HG03066 (cell line): Measurements from ENCODE around the gene TTLL9.

ENCODE experiments used
- ATAC-seq: cut with Tn5 transposase; IDR thresholded peaks from one replicate; pipeline ENCODE4 v1.9.1; 2021; ENCODE audit warnings: low read depth; ENCODE audit not compliant: unreplicated experiment

The TTLL9 gene

DNA sequence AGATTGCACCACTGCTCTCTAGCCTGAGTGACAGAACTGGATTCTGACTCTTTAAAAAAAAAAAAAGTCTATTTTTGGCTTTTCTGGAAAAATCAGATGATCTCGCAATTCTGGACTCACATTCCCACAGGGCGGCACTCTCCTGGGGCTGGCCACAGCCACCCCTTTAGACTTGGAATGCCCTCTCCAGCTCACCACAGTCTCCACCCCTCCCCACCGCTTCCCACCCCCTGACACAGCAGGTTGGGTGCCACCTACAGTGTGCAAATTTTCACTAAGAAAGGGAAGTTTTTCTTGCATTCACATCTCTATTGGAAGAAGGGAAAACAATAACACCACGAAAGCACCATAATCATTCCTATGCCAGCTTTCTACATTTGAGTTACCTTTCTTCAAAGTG is 66.0 kb downstream of the TTLL9 start:
- ATAC-seq = no peak

DNA sequence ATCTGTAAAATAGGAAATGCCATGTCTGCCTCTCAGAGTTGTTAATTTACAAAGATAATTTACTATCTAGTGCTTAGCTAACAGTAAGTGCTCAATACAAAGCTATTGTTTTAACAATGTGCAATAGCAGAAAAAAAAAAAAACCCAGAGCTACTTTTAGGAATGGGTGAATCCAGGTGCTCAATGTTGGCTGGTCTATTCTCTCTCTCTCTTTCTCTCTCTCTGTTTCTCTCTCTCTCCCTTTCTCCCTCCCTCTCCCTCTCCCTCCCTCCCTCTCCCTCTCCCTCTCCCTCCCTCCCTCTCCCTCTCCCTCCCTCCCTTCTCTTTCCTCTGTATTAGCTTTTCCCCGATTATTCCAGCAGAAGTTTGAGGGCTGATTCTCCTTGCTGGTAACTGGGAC is 67.4 kb downstream of the TTLL9 start:
- no peak for ATAC-seq

DNA sequence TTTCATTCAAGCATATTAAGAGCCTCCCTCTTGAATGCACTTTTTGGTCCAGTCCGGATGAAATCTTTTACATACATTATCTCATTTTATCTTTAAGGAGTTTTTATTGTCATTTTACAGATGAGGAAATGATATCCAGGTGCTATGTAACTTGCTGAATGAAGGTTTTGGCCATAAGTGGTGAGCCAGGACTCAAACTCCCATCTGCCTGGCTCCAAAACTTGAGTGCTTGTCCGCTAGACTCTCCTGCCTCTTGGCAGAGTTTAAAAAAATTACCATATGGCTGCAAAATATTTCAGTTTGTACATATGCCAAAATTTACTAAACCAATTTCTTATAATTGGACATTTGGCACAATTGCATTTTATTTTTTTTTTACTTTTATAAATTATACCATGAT is 69.2 kb downstream of the TTLL9 start:
- no peak for ATAC-seq

- no peak for ATAC-seq
These were observed 72.6 kb downstream of the TTLL9 start for GRCh38 chr20:31943052-31943471.

DNA sequence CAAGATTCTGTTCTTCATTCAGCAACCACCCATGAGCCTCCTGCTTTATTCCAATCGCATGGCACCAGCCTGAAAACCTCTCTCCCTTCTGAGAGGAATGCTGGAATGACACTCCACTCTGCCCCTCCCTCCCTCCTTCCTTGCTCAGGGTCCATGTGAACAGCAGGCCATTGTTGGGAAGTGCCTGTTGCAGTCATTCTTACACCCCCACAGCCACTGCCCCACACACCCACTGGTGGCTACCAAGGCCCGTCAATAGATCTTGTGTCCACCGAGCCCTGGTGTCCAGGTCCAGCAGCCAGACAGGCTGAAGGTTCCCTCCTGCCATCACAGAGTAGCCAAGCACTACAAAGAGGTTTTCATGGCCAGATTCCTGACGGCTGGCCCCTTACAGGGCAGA is 74.9 kb downstream of the TTLL9 start:
- no peak for ATAC-seq

- ATAC-seq = no peak
These were observed 75.4 kb downstream of the TTLL9 start for GRCh38 chr20:31945785-31946184.

- ATAC-seq = no peak
These were observed 77.6 kb downstream of the TTLL9 start for GRCh38 chr20:31948008-31948407.

- ATAC-seq = no peak
These were observed 79.6 kb downstream of the TTLL9 start for GRCh38 chr20:31949877-31950646.

DNA sequence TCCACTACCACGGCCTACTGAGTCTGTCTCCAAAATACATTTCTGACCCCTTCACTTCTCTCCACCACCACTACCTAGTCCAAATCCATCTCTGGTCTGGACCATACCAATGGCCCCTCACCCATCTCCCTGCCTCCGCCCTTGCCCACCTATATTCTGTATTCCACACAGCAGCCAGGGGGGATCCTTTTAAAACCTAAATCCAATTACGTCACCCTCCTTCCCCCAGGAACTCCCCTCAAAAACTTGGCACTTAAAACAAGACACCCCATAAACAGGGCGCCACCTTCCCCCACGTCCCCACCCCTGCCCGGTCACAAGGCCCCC is 80.7 kb downstream of the TTLL9 start:
- ATAC-seq = no peak

DNA sequence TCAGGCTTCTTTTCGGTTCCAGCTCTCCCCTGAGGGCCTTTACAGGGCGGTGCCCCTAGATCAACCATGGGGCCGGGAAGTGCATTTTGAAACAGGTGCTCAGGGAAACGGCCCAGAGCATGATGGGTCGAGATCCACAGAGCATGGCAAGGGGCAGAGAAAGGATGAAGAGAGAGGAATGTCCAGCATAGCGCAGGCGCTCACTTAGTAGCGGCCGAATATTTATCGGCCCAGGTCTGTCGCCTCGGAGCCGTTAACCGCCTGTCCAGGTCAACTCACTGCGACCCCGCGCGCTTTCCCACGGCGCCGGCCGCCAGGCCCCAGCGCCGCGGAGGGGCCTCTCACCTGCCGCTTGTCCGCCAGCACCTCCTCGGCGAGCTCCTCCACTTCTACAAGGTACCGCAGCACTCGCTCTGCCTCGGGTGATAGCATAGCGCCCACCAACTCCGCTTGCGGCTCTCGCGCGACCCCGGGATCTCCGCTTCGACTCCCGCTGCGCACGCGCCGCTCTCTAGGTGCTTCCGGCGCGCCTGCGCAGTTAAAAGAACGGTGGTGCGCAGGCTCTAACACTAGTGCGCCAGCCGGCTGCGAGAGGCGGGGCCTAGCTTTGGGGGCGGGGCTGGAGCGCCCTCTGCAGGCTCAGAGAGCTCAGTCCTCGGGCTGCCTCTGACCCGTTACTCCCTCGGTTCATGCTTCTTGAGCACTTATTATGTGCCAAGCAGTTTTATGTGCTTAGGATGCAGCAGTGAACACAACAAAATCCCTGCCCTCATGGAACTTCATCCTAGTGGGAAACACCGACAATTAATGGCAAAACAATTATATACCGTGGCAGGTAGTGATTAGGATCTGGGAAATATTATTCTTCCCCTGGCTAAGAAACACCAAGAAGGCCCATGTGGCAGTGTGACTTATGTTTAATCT is 81.4 kb downstream of the TTLL9 start, which contains the start of gene PDRG1:
PDRG1 (minus strand) TSS at position 517 of the 924 bp plus-strand sequence; CDS start at position 432, 85 bp downstream.
- peak; percentile 89 for ATAC-seq

- no peak for ATAC-seq
These were observed 83.2 kb downstream of the TTLL9 start for GRCh38 chr20:31953556-31954148.

- no peak for ATAC-seq
These were observed 84.1 kb downstream of the TTLL9 start for GRCh38 chr20:31954500-31954899.

DNA sequence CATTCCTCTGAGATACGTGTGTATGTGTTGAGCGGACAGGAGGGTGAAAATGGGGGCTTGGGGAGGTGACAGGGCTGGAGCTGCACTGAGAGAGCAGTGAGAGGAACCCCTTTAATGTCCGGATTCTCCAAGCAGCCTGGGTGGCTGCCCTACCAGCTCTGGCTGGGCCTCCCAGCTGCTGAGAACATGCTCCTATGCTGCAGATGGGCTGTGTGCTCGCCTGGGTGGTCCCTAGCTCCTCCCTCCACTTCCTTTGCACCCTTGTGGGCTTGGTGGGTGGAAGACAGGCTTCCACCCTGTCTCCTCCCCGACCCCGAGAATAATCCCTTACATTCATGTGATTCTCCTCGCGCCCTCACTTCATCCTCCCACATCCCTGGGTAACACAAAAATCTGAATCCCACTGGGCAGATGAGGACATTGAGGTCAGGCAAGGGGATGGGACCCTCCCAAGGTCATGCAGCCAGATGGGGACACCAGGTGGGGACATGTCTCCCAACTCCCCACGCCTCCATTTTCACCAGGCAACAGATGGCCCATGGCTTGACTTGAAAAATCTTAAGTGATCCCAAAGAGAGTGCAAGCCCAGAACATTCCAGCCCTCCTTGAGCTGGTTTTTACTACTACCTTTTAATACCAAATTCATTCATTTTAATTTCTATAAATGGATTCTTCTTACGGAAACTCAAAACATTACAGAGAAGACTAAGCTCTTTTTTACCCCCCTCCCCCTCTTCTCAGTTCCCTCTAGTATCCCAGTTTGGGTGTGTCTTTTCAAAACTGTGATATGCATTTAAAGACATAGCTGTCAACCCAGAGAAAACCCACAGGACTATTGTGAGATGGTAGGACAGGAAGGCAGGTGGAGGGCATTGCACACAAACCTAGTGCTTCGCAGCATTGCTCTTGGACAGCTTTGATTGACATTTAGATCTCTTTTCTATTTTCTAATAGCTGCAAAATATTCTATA is 86.4 kb downstream of the TTLL9 start:
- ATAC-seq = no peak

- no peak for ATAC-seq
These were observed 92.3 kb downstream of the TTLL9 start for GRCh38 chr20:31962761-31963160.

DNA sequence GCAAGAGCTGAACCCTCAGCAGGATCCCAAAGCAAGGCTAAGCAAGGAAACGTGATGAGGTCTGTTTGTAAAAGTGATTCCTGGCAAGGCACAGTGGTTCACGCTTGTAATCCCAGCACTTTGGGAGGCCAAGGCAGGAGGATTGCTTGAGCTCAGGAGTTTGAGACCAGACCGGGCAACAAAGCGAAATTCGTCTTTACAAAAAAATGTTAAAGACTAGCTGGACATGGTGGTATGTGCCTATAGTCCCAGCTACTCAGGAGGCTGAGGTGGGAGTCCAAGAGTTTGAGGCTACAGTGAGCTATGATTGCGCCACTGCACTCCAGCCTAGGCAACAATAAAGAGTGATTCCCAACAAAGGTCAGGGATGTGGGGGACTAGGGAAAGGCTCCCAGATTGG is 93.5 kb downstream of the TTLL9 start:
- no peak for ATAC-seq

DNA sequence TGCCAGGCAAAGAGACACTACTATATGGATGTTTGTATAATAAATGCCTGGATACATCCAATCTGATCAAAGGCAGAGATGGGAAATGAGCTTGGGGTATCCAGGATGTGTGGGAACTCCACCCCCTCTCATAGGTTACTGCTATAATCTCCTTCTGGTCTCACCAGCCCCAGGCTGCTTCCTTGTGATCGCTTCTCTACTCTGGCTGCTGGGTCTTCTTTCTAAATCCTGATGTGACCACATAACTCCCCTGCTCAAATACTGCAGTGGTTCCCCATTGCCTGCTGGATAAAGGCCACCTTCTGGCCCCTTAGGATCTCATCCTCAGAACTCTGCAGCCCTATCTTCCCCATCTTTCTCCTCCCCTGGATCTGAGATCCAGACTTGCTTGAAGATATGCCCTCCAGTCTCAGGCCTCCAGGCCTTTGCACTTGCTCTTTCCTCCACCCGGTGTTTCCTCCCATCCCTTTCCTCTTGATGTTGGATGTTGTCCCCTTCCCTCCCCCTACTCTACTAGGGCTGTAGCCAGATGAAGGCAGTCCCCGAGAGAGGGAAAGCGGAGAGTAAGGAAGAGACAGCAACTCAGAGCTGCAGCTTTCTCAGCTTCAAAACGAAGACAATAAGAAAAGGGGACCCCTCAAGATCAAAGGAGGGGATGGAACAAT is 96.7 kb downstream of the TTLL9 start:
- ATAC-seq = no peak

DNA sequence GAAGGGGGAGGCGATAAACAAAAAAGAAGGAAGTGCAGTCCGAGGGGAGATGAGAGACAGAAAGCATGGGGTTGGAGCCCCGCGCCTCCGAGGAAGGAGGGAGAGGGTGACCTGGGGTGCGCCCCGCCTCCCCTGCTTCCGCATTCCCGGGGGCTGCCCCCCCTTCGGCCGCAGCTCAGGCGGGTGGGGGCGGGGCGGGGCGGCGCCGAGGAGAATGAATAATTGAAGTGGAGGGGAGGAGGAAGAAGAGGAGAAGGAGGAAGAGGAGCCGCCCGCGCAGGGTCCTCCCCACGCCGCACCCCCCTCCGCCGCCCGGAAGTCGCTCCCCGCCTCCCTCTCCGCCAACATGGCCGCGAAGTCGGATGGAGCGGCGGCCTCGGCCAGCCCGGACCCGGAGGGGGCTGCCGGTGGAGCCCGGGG is 97.4 kb downstream of the TTLL9 start, which contains the start of gene XKR7:
XKR7 (plus strand) TSS at position 322 of the 420 bp plus-strand sequence; CDS start at position 347, 25 bp downstream.
- no peak for ATAC-seq

DNA sequence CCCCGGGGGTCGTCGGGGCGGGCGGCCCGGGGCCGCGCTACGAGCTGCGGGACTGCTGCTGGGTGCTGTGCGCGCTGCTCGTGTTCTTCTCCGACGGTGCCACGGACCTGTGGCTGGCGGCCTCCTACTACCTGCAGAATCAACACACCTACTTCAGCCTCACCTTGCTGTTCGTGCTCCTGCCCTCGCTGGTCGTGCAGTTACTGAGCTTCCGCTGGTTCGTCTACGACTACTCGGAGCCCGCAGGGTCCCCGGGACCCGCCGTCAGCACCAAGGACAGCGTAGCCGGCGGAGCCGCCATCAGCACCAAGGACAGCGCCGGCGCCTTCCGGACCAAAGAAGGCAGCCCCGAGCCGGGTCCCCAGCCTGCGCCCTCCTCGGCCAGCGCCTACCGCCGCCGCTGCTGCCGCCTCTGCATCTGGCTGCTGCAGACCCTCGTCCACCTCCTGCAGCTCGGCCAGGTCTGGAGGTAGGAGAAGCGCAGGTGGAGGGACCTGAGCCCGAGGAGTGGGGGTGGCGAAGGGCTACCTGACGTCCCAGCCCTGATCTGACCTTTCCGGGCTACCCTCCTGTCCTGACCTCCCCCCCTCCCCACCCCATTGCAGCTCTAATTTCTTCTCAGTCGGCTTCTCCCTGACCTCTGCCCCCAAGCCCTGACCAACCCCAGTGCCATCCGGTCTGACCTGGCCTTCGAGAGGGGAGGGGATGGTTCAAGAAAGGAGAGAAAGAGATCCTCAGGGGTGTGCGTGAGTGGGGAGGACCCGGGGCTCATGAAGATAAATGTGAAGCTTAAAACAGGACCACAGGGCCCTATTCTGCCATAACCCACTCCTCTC is 98.1 kb downstream of the TTLL9 start:
- no peak for ATAC-seq

GRCh38 chr20:31969991-31970390 is 99.6 kb downstream of the TTLL9 start:
- no peak for ATAC-seq
